GM21576 (cell line): Measurements from ENCODE around the gene B3GALT6.

Experiments used
- ATAC-seq: cut with Tn5 transposase; IDR thresholded peaks from one replicate; pipeline ENCODE4 v1.9.1; 2021; ENCODE audit warnings: mild to moderate bottlenecking, moderate library complexity; ENCODE audit not compliant: unreplicated experiment

The B3GALT6 gene

DNA sequence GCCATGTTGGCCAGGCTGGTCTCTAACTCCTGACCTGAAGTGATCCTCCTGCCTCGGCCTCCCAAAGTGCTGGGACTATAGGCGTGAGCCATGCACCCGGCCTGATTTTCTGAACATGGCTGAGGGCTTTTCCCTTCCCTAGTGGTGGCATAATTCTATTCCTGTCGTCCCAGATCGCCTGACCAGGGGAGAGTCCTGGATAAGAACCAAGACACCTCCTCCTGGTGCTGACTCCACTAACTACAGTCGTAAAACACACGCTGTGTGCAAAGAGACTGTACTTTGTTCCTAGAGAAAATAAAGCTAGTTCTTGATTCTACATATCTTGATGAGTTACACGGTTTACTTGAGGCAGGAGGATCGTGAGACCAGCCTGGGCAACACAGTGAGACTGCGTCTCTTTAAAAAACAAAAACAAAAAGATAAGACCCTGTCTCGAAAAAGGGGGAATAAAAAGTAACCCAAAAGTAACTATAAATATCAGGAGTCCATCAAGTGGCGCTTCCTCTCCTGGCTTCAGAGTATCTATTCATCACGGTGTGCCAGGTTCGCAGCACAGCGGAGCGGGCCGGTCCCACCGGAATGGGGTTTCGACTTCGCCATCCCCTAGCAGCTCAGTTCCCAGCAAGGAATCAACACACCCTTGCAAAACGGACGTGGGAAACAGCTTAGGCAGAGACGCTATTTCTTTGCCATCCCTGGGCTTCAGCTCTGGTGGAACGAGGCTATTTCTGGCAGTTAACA, 1.2 kb upstream of the B3GALT6 start:
- no peak for ATAC-seq

DNA sequence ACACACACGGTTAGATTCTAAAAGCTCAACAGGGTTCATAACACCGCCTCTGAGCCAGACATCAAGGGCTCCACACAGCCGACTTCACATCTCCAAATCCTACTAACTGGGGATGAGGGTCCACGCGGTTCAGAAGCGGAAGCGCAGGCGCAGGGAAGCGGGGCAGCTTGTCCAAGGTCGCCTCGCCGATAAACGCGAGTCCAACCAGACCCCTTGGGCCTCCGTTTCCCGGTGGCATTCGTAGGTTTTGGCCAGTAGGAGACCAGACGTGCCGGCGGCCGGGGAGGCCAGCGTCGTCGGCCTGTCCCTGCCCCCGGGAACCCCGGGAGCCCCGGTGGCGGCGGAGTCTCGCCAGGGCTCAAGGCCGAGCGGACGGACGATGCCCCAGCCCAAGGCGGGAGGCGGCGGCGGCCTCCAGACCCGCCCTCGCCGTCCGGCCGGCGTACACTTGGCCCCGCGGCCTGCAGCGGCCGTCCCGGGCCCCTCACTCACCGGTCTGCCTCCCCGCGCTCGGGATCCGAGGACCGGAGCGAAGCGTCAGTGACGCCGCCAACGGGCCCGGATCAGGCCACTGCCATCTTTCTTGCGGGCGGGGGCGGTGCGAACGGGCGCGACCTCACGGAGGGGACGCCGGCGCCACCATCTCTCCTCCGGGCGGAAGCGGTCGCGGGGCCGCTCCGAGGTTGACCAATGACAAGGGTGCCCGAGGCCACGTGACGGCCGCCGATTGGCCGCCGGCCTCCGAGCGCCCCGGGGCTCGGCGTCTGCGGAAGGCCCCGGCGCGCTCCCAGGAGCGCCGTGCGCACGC, 433 bp upstream of the B3GALT6 start, which contains the start of gene SDF4:
Gene SDF4 (minus strand): TSS at position 602 of the 808 bp plus-strand sequence. CDS start 3,229 bp downstream, outside the sequence.
- ATAC-seq = peak; percentile 82

DNA sequence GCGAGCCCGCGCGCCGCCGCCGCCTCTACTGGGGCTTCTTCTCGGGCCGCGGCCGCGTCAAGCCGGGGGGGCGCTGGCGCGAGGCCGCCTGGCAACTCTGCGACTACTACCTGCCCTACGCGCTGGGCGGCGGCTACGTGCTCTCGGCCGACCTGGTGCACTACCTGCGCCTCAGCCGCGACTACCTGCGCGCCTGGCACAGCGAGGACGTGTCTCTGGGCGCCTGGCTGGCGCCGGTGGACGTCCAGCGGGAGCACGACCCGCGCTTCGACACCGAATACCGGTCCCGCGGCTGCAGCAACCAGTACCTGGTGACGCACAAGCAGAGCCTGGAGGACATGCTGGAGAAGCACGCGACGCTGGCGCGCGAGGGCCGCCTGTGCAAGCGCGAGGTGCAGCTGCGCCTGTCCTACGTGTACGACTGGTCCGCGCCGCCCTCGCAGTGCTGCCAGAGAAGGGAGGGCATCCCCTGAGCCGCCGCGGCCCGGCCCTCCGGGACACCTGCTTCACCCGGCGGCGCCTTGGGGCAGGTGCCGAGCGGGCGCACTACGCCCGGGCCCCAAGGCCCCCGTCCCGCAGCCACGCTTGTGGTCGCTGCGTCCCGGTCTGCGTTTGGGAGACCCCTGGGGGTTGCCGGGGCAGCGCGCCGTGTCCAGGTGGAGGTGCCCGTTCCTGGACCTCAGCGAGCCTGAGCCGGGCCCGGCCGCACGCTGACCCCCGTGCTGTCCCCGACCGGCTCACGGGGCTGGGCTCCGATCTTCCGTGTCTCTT, 944 bp downstream of the B3GALT6 start:
- no peak for ATAC-seq

DNA sequence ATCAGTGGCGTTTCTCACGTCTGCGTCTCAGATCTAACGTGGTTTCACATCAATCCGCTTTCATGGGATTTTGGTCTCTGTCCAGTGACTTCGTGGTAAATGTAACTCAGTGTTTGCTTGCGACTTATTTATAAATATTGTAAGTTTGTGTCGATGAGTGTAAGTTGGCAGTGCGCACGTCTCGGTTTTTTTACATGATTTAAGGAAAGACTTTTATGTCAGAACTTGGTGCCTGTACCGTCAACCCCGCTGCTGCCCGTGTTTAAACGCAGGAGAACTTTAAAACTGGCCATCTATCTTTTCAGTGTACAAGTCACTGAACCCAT, 1.5 kb downstream of the B3GALT6 start:
- ATAC-seq = no peak

DNA sequence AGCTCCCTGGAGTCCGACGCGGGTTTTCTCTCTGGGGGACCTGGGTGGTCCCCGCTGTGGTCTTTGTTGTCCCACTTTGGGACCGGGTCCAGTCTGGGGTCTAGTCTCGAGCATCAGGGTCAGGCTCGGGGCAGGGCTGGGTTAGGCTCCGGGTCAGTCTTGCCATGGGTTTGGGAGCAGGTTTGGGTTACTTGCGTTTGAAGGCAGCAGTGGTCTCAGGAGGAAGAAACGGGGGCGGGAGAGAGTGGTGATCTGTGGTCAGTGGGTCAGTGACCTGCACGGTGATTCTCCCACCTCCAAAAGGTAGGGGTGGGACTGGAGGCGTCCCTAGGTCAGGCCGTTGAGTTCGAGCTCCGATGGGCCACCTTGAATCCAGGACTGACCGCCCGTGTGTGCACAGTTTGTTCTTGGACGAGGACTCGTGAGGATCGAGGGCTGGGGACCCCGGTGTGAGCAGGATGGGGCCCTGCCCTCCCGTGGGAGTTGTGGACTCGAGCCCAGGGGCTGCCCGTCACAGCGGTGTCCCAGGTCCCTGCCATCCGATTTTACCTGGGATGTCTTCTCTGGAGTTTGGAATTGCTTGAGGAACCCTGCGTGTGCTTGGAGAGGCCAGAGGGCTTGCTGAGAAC, 2.3 kb downstream of the B3GALT6 start:
- ATAC-seq = no peak

DNA sequence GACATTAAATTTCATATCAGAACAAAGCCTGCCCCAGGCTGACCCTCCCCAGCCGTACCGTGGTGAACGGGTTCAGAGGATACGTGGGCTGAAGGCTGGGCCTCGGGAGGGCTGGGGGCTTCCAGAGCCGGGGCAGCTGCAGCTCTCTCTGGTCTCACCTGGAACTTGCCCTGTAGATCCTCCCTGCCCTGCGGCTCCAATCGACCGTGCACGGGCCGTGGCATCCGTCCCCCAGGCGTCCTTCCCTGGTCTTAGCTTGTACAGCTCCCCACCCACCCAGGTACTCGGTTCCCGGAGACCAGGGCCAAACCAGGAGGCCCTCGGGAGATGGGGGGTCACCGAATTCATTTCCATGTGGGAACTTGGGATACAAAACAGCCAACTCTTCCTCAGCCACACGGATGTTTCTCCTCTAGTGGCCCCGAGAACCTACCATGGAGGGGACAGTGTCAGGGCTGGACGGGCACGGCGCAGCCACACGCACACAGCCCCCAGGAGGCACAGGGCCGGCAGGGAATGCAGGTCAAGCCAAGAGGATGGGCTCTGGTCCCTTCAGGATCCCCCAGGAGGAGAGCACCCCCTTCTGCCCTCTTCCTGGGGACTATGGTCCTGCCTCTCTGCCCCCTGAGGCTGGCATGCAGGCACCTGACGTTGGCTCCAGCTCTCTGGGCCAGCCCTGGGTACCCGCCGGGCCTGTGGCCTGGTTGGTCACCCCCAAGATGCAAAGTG, 3.1 kb downstream of the B3GALT6 start:
- ATAC-seq = no peak

DNA sequence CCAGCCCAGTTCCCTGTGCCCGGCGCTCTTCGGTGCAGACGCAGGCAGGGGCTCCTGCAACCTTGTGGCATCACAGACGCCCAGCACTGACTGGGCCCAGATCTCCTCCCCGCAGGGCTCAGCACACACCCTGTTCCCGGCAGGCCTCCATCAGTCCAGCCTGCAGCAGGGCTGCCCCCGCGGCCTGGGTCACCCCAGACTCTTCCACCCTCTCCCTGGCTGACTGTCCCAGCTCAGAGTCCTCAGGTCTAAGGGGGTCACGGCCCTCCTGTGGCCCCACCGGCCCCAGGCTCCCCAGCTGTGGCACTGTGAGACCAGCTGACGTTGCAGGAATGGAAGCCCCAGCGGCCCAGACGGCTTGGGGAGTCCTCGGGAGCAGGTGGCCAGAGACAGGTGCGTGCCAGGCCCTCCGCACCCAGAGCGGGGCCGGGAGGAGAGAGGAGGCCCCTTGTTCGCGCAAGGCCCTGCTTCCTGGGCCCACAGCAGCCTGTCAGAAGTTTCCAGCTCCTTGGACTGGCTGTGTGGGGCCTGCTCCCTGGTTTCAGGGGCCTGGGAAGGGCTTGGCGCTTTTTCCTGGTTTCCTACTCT, 4.2 kb downstream of the B3GALT6 start:
- ATAC-seq = no peak

DNA sequence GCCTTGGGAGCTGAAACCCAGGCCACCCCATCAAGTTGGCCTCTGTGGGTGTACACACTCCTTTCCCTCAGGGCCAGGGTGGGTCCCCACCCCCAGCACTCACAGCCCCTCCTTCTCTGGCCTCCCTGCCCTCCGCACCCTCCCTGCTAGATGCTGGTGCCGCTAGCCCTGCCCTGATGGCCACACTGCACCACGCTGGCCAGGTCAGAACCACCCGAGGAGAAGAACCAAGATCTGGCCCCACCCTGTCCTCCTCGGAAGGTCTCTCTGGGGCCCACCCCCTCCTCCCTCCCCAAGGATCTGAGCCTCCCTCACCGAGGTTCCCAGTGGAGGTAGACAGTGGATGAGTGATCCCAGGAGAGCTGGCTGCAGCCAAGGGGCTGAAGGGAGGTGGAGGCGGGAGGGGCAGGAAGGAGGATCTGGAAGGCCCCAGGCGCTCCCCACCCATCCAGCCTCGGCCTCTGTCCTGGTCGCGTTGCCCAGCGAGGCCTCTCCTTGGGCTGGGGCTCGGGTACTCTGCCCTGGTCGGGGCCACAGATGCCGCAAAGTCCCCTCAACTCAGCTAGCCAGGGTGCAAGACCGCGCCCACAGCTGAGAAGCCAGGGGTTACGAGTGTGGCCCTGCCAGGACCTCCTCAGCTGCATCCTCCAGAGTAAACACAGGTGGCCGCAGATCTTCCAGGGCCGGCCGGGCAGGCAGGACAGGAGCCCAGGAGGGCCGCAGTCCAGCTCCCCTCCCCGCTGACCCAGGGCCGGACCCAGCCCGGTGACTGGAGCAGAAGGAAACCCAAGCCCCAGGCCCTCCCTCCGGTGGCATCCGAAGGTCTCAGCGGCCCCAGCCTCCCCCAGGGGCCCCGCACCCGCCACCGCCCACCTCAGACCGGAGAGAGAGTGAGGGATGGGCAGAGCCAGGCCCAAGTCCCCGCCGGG, 5.2 kb downstream of the B3GALT6 start:
- no peak for ATAC-seq

DNA sequence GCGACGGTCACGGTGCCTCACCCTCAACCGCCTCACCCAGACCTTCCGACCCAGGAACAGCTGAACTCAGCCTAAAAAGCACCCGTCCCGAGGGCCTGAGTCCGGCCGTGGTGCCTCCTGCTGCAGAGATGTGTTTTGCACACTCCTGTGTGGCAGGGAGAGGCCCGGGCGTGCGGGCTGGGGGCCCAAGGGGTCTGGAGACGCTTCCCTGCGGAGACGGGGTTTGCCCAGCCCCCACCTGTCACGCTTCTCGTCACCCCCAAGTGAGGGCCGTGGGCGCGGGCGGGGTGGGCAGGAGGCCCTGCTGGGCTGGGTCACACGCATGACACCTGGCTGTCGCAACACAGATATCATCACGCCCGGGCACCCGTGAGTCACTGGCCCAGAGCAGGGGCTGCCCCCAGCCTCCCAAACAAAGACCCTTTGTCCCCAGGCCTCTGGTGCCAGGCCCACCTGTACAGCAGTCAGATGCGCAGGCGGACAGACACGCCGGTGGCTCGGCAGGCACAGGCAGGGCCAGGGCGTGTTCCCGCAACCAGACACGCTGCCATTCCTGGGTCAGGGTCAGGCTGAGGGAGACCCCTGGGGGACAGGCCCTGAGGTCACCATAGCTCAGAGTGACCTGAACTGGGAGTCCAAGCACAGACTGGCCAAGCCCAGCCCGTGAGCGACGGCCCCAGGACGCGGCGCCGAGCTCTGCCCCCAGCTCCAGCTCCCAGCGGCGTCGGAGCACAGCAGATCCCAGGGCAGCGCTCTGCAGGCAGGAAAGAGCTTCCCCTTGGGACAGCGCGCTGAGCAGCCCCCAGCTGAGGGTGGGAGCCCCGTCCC, 6.1 kb downstream of the B3GALT6 start:
- ATAC-seq = no peak

DNA sequence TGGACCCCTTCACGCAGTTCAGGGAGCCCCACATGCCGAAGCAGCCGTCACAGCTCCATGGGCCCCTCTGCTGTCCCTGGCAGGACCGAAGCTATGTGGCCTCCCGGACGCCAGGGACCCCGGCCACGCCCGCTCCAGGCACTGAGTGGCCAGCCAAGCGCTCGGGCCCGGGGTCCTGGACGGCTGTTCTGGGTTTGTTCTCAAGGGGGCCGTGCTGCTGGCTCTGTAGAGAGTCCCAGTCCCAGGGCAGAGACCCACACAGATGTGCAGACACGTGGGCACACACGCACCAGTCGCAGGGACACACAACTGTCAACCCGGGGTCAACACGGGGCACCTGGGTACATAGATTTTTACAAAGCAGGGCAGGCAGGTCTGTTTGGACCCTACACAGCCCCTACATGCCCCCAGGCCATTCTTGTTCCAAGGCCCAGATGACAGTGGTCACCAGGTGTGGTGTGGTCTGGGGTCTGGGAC, 6.7 kb downstream of the B3GALT6 start:
- ATAC-seq = no peak

DNA sequence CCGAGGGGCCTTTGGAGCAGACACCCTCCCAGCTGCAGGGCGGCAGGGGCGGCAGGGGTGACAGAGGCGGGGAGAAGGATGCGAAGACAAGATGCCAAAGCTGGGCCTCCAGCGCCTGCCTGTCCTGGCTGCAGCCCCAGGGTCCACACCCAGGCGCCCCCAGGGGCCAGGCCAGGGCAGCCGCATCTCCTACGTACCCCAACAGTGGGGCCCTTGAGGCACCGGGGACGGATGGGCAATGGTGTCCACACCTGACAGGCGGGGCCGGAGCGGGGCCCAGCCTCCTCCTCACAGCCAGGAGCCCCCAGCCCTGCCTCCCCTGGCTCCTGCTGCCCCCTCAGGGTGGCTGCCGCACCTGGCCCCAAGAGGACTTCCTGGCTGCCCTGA, 7.2 kb downstream of the B3GALT6 start:
- no peak for ATAC-seq

DNA sequence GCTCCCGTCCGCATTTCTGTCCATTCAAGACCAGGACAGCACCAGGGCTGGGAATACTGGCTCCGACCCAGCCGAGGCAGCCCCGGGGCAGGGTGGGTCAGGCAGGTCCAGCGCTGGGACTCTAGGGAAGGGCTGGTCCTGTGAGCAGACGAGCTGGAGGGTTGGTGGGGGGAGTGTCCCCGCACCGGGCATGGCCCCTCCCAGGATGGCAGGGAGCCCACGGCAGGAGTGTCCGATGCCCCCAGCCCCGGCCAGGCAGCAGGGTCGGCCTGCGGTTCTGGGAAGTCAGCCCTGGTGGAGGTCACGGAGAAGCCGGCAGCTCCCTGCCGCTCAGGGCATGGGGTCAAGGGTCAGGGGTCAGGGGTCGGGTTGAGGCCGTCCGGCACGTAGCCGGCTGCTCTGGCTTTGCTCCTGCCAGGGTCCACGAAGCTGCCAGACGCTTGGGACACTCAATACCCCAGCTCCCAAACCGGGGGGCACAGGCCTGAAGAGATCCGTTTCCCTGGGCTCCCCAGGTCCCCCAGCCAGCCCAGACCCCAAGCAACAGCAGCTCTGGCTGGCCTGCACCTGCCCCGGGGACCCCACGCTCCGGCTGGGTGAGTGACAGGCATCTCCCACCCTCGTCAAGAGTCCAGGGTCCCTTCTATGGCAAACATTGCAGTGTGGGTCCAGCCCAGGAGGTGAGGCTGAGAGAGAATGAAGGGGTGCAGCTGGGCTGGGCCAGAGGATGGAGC, 7.7 kb downstream of the B3GALT6 start:
- no peak for ATAC-seq

DNA sequence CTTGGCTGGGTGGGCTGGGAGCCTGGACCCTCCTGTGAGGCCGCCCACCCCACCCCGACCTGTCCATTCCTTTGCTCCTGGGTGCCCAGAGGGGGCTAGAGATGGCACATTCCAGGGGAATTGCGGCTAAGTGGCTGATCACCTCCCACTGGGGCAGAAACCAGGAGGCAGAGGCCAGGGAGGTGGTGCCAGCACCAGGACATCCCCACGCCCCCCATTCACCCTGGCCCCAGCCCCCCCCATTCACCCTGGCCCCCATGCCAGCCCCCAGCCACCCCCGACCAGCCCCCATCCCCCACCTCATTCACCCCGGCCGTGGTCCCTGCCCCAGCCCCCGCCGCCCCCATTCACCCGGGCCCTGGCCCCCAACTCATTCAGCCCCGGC, 8.3 kb downstream of the B3GALT6 start:
- no peak for ATAC-seq

DNA sequence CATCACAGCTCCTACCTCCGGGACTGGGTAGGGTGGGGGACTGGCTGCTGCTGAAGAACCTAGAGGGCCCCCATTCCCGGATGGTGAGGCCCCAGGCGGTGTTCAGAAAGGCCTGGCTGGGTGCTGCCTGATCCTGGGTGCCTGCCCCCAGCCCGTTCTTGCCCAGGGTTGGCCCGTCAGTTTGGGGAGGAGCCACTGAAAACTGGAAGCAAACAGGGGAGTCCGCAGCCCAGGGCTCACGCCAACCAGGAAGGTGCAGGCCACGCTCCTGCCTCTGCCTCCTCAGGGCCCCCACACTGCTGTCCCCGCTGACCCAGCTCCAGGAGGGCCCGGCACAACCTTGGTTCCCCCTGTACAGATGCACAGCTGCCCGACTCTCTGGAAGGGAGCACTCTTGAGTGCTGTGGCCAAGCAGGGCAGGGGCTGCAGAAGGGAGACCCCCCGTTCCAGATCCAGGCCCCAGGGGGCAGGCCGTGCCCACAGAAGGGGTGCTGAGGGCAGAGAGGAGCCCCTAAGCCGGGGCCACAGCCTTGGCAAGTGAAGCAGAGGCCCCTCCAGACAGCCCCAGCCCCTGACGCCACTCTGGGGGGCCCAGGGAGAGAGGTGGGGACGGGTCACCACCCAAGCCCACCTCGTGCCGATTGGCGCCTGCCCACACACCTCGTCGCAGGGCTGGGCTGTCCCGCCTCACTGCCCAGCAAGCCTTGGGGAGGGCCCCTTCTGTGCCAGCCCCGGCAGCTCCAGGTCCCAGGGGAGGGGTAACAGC, 9.0 kb downstream of the B3GALT6 start:
- no peak for ATAC-seq

DNA sequence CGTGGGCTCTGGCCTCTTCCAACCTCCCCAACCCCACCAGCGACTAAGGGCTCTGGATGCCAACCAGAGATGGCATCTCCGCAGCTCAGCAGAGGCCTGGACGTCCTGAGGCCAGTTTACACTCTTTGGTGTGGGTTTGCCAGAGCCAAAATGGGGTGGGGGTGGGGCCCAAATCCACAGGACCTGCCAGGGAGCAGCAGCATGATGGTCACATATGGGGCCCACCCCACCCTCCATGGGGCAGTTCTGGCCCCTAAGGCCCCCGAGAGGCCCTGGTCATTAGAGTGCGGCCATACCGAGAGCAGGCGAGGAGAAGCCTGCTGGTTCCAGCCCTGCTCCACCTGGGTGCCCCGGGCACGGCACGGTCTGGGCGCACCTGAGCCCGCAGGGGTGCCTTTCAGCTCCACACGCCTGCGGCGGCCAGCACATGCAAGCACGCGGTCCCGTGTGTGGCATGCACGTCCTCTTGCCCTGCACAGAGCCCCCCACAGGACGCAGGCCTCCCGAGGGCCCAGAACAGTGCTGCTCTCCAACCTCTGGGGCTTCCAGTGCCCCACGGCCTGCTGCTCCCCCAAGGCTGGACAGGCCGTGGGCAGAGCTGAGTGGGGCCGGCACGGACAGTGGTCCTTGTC, 9.7 kb downstream of the B3GALT6 start:
- no peak for ATAC-seq
